NCI-H82 (cell line): ENCODE data around the gene SNX20.

ENCODE experiments used
- DNase-seq: peaks from one replicate; lab custom pipeline; 2025; lab: John Stamatoyannopoulos, UW

The SNX20 gene

DNA sequence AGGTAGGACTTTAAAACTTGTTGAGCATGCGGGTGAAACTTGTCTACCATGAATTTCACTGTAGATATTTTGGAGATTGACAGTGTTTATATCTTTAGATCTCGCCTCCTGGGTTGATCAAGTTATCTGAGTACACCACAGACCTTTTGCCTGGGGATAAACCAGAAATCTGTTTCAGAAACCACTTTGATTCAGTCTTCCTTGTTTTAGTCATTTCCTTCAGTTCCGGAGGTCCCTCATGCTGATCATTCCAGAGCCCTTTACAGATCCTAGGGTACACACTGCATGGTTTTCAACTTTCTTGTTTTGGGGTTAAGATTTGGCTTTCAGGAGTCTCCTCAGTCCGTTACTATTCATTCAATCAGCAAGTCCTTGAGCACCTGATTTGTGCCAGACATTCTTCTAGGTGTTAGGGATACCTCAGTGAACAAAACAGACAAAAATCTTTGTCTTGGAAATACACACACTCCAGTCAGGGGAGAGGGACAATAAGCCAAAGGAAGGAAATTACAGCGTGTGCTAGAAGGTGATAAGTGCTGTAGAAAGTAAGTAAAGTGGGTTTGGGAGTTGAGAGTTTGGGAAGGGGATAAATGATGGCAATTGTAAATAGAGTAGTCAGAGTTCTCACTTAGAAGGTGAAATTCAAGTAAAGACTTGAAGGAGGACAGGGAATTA lies 24.5 kb upstream of the SNX20 start:
- DNase-seq = no peak

DNA sequence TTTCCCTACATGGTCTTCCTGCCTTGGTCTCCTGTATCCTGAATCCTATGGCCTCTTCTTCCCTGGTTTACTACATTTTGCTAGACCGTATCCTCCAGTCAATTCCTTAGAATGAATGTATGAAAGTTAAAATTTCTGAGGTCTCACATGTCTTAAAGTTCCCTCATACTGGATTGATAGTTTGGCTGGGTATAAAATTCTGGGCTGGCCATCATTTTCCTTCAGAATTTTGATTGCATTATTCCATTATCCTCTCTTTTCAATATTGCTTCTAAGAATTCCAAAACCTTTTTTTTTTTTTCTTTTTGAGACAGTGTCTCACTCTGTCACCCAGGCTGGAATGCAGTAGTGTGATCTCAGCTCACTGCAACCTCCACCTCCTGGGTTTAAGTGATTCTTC lies 23.1 kb upstream of the SNX20 start:
- no peak for DNase-seq

DNA sequence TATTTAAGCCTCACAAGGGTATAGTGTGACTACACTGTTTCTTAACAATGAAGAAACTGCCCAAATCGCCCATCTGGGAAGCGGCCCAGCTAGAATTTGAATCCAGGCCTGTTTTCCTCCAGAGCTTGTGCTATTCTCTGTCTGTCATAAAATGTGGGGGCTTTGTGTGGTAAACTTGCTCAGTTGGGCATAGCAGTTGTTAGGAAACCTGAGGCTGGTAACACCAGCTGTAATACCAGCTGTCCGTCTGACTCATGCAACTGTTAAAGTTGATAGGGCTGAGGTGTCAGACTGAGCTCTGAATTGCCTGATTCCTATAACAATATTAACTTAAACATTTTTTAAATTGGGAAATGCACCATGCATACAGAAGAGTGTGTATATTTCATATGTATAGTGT lies 21.6 kb upstream of the SNX20 start:
- peak; percentile 1 for DNase-seq

DNA sequence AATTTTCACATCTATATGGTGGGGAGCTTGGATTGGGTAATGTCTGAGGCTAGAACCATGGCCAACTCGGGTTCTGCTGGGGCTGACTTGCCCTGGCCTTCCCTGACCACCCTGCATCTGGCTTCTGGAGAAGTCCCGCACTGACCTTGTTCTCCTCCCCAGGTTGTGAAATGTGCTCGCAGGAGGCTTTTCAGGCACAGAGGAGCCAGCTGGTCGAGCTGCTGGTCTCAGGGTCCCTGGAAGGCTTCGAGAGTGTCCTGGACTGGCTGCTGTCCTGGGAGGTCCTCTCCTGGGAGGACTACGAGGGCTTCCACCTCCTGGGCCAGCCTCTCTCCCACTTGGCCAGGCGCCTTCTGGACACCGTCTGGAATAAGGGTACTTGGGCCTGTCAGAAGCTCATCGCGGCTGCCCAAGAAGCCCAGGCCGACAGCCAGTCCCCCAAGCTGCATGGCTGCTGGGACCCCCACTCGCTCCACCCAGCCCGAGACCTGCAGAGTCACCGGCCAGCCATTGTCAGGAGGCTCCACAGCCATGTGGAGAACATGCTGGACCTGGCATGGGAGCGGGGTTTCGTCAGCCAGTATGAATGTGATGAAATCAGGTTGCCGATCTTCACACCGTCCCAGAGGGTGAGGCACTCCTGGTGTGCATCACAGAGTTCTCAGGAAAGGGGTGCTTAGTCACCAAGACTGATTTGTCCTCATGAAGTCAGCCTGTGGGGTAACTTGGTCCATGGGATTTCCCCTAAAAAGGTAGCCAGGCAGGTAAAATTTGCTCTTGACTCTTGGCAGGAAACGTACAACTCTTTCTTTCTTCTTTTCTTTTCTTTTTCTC lies 18.4 kb upstream of the SNX20 start:
- no peak for DNase-seq

DNA sequence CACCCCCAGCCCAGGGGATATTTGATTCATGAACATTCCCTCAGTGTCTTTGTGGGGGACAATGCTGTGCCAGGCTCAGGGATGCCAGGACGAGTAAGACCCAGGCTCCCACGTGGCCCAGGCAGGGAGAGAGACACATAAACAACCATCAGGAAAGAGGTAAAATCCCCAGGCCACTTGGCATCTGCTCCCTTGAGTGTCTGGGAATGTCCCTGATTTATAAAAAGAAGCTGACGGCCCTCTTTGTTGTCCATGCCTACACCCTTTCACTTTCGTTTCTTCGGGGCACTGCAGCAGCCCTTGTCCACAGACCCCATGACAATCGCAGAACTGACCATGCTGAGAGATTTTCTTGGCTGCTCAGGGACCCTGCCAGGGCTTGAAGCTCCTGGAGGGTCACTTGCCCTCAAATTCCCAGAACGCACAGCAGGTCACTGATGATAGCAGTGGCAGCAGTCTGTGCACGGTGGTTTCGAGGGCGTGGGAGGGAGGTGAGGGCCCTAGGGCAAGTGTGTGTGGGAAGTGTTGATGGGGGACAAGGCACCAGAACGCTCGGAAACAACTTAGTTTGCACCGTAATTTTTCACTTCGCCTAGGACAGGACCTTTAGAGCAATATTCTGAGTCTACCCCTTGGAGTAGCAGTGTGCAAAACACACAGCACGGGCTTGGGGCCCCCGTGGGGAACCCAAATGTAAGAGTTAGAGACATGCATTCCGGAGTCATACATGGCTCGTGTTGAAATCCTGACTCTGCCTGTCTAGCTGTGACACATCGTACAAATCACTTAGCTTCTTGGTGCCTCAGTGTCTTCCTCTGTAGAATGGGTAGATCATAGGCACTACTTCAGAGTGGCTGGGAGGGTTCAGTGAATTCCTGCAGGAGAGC lies 17.0 kb upstream of the SNX20 start:
- DNase-seq = no peak

DNA sequence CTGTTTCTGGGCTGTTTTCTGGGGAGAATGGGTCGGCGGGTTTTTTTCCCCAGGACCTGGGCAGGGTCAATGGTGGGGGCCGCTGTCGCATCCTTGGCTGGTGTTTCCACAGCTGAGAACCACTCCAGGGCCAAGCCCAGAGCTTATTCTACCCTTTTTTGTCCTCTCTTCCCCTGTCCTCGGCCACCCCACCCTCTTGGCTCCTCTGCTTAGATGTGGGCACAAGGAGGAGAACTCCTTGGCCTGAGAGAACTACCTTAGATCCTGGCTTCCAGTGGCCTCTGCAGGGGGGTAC lies 16.3 kb upstream of the SNX20 start:
- DNase-seq = no peak

DNA sequence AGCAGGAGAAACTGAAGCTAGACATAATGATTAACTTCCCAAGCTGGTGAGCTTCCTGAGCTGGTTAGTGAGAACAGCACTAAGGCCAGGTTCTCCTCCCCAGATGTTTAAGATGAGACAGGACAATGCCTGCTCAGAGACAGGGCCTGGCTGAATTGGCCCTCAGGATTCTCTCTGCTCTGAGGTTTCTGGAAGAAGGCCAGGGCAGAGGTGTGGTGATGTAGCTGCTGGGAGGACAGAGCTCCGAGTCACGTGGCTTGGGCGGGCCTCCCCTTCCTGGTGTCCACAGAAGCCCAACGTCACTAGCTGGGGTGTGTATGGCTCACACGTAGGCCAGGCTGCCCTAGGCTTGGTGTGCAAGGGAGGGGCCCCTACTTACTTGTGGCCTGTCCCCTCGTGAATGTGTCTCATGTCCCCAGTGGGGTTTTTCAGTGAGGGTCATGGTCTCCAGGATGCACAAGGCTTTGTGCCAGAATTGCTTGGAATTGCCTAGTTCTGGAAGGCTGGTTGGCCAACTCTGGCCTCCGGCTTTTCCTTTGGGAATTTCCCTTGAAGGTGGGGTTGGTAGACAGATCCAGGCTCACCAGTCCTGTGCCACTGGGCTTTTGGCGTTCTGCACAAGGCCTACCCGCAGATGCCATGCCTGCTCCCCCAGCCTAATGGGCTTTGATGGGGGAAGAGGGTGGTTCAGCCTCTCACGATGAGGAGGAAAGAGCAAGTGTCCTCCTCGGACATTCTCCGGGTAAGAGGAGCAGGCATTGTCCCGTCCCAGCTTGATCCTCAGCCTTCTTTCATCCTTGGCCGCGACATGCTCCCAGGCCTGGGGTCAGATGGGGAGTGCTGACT lies 15.7 kb upstream of the SNX20 start:
- no peak for DNase-seq

DNA sequence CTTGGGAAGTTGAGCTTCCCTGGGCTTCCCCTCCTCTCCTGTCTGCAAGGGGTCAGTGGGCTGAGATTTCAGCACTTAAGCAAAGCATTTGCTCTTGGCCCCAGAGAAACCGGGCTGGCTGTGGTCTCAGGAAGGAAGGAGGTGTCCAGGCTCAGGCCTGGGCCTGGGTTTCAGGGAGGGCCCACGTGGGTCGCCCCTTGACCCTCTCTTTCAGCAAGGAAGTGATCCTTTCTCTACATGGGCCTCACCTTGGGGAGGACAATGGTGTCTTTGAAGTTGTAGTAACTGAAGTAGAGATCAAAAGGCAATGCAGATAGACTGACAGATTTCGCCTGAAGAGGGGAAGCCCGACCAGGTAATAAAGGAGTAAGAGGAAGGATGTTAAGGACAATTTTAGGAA lies 15.0 kb upstream of the SNX20 start:
- no peak for DNase-seq

DNA sequence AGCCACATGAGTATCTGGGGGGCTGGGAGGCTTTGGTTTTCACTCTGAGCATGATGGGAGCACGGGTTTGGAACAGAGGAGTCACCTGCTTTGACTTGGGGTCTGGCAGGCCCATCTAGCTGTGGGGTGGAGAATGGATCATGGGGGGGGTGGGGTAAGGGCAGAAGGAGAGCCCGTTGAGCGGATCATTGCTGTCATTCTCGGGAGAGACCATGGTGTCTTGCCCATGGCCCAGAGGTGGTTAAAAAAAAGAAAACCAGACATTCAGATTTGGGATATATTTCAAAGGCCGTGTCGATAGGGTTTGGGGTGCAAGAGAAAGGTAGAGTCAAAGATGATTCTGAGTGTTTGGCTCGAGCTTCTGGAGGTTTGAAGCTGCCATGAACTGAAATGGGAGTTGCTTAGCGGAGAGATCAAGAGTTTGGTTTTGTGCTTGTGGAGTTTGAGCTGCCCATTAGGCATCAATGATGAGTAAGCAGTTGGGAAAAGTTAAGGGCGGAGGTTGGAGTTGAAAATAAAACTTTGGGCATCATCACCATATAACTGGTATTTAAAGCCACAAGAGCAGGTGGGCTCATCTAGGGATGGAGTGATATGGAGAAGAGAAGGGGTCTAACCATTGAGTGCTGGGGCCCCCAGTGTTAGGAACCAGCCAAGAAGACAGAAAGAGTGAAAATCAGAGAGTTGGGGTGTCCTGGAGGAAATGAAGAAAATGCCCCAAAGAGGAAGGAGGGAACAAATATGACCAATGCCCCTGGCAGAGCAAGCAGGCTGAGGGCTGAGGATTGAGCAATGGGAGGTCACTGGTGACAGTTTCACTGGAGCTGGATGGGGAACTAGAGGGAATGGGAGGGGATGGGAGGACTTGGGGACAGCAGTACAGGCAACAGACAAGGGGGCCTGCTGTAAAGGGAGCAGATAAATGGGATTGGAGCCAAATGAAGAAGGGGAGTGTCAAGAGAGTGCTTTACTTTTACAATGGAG lies 14.2 kb upstream of the SNX20 start:
- DNase-seq = no peak

DNA sequence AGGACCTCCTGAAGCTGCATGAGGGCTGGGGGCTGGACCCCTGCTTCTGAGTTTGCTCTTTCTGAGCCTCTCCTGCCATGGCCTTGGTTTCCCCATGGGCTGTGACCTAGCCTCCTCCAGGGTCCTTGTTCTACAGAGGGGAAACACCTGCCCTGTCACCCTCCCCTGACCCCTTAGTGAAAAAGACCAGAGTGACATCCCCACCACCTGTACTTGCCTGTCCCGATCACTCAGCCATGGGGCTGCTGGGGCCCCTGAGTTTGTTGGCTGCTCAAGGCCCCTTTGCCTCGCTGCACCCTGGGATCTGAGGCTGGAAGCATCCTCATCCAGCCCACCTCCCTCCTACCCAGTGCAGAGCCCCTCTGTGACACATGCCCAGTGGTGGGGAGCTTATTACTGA lies 13.1 kb upstream of the SNX20 start:
- no peak for DNase-seq

DNA sequence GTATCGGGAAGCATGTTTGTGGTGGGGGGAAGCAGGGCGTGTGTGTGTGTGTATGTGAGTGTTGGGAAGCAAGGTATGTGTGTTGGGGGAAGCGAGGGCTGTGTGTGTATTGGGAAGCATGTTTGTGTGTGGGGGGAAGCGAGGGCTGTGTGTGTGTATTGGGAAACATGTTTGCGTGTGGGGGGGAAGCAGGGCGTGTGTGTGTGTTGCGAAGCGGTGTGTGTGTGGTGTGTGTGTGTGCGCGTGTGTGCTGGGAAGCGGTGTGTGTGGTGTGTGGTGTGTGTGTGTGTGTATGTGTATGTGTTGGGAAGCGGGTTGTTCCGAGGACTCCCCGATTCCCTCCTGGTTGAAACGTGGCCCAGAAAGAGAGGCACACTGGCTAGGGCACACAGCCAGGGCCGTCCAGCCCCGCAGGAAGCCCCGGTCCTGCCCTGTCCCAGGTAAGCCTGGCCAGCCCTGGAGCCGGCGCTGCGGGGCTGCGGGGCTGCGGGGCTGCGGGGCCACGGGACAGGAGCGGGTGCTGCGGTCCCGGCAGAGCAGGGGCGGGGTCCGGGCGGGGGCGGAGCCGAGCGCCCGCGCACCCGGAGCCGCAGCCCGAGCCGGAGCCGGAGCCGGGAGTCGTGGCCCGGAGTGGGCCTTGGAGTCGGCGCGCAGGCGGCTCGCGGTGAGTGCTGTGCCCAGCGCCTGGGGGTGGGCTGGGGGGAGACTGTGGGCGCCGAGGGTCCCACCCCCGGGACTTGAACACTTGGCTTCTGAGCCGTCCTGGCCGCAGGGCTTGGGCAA lies 12.1 kb upstream of the SNX20 start, which contains the start of gene NOD2:
Gene NOD2, plus strand, starts transcription at position 608 of the 783 bp plus-strand sequence. CDS start 5,890 bp downstream, outside the sequence.
- peak; percentile 12 for DNase-seq

DNA sequence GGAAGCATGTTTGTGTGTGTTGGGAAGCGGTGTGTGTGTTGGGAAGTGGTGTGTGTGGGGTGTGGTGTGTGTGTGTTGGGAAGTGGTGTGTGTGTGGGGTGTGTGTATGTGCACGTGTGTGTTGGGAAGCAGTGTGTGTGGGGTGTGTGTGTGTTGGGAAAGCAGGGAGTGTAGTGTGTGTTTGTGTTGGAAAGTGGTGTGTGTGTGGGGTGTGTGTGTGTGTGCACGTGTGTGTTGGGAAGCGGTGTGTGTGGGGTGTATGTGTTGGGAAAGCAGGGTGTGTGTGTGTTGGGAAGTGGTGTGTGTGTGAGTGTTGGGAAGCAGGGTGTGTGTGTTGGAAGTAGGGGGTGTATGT lies 11.5 kb upstream of the SNX20 start:
- DNase-seq = no peak

DNA sequence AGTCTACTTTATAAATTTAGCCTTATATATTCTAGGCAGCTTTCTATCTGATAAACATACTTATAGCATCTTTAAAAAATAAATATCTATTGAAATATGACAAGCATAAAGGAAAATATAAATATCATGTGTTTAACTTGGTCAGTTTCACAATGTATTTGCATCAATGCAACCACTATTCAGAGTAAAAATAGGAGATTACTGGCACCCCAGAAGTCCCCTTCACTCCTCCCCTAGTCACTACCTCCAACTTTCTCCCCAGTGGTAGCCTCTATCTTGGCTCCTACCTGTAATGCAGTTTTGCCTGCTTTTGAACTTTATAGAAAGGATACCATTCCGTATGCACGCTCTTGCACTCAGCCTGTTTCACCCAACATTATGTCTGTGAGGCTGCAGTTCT lies 9.1 kb upstream of the SNX20 start:
- no peak for DNase-seq

DNA sequence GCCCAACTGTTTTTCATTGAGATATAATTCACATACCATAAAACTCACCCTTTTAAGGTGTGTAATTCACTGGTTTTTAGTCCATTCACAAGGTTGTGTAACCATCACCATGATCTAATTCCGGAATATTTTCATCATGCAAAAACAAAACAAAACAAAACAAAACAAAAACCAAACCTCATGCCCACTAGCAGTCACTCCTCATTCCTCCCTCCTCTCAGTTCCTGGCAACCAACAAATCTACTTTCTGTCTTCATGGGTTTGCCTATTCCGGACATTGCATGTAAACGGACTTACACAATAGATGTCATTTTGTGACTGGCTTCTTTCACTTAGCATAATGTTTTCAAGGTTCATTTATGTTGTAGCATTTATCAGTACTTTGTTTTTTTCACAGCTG lies 7.8 kb upstream of the SNX20 start:
- DNase-seq = no peak

DNA sequence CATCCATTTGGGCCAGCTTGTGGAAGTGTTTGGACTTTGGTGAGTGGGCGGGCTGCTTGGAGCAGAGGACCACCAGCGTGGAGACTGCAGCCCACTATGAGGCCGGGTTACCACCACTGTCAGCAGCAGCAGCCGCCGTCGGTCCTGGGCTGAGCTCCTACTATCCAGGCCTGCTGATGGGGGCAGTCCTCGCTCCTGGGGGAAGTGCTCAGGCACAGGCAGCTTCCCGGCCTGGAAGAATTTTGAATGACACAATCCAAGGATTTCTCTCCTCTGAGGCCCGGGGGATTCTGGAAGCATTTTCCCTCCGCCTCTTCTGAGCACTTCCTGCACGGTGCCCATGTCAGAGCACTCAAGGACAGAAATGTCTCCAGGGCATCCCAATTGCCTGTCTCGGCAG lies 7.0 kb upstream of the SNX20 start:
- DNase-seq = no peak

DNA sequence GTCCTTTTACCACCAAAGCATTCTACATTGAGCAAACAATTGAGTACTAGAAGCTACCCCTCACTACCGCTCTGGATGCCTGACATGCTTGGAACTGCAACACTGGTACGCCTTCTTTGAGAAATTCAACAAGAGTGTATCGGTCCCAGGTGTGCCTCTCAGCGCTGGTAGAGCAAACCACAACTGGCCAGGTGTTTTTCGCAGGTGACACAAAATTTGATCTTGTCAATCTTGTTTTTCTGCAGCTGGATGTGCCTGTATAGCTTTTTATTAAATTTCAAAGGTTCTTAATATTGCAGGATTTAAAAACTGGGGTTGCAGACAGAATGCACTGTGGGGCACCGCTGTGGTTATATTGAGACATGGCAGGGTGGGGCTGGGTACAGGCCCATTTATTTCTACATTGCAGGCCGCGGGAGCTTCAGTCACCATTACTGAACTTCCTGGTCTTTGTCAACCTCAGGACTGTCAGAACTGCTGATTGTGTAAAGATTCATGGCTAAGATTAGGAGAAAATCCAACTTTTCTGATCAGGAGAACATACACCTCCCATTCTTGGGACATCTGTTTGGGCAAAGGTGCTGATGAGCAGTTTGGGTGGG lies 4.5 kb upstream of the SNX20 start:
- no peak for DNase-seq

DNA sequence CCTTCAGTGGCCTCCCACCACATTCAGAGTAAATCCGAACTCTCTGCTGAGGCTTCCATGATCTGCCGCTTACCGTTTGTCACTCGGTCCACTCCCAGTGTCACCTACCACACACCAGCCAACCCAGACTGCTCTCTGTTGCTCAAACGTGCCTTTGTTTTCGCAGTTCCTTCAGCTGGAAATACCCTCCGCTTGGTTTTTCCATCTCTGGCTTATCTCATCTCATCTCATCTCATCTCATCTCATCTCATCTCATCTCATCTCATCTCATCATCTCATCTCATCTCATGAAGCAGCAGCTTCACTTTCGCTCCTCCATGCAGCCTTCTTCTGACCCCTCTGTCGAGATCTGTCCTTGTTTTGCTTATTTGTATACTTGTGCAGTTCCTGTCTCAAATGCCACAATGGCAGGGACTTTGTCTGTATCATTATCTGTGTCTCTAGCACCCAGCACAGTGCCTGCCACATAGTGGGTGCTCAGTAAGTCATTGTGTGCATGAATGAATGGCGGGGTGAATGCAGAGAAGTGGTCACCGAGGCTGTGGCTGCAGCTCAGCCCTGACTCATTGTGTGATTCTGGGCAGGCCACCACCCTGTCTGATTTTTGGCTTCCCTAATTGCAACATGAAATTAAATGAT lies 3.8 kb upstream of the SNX20 start:
- DNase-seq = no peak

DNA sequence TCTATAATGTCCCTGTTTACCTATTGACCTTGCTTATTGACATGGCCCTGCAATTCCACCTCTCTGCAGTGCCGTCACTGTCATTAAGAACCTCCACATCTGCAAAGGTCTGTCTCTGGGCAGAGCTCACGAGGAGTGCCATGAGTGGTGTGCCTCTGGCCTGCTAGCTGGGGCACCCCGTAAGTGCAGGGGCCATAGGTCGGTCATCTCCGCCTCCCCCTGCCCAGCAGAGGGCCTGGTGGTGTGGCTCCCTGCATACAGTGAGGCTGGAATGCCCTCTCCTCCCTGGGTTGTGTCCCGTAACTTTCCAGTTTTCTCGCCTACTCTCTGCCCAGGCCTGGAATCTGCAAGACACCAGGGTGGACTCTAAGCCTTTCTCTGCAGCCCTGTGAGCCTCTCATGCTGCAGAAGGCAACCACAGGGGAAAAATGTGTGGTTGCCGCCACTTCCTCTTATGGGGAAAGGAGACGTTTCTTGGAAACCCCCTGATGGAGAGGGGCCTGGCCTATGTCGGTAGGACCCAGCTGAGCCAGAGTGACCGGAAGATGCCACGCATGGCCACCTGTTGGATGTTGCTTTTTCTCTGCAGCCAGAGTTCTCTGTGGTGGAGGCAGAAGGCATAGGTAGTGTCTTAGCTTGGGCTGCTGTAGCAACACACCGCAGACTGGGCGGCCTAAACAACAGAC lies 2.7 kb upstream of the SNX20 start:
- no peak for DNase-seq

DNA sequence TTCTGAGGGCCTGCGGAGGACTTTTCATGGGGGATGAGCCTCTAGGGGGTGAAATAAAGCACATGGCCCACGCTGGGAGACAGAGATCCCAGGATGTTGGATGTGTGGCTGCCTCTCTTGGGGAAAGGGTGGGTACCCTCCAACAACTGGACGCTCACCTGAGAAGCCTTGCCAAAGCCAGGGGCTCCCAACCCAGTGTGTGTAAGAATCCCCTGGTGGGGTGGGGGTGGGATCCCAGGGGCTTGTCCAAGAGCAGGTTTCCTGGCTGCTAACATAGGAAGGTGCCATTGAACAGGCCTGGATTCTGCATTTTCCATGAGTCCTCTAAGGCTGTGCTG lies 587 bp downstream of the SNX20 start:
- no peak for DNase-seq
